Lower leg skin (tissue), 3 donors: ENCODE results near the gene ZFAND3.

Experiments
- CTCF ChIP-seq, 3 donors: fragments of 450-650 bp; IDR thresholded peaks; one replicate each; pipeline ENCODE4 v1.5.1; 2016; ENCODE audit warnings: antibody characterized with exemption in 3 of 3, mild to moderate bottlenecking in 3 of 3, moderate library complexity in 2 of 3
- POLR2A ChIP-seq, 2 donors: fragments of 450-650 bp; IDR thresholded peaks; one replicate each; pipeline ENCODE4 v1.6.1; 2016 to 2017; ENCODE audit warnings: antibody characterized with exemption in 2 of 2, mild to moderate bottlenecking in 1 of 2, moderate library complexity in 1 of 2

GRCh38 chr6:37806213-37806612, 13.3 kb upstream of the ZFAND3 start:
- no peak for TF ChIP-seq CTCF (IDR thresholded peaks at IDR 0.05)
- TF ChIP-seq POLR2A (IDR thresholded peaks at IDR 0.05): no peak
